ENCODE measurements around the gene TGM4. TPM values are rescaled to one million over a fixed set of nuclear protein-coding genes. Genes with fewer than 3 reads are reported as not detected.

Gene TGM4
- total and polyA plus RNA-seq, 2 experiments from 2014 or later = not detected

DNA sequence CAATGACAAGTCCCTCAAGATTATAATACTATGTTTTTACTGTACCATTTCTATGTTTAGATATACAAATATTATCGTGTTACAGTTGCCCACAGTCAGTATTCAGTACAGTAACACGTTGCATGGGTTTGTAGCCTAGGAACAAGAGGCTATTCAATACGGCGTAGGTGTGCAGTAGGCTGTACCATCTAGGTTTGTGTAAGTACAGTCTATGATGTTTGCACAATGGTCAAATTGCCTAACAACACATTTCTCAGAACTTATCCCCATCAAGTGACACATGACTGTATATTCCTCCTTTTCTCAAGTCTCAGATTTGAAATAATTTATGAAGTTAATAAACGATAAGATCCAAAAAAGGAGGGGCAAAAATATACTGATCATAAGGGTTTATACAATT, 79.9 kb downstream of the TGM4 start:
- Histone ChIP-seq H3K36me3 (ENCODE audit: insufficient read depth) (no peaks in the 10 kb centered on the region), H4K20me1 (replicated peaks; ENCODE audit: insufficient read depth) (peaks cover 26% of the 10 kb centered on the region), H3K27me3 (ENCODE audit: insufficient read depth) (no peaks in the 10 kb centered on the region), H3K4me3 (no peak overlapping the region), H3K4me1 (ENCODE audit: insufficient read depth) (peaks cover 18% of the 10 kb centered on the region), H3K4me2 (no peak overlapping the region), H3K79me2 (replicated peaks; ENCODE audit: insufficient read depth) (peaks cover 18% of the 10 kb centered on the region), H3F3A (replicated peaks; ENCODE audit: low read depth) (no peaks in the 10 kb centered on the region; the same call in 1 of the 2 replicates), H3K27ac (ENCODE audit: low read depth) (no peak overlapping the region), H3K9me2 (ENCODE audit: insufficient read depth) (no peaks in the 10 kb centered on the region), H2AFZ (no peak overlapping the region)
- TF ChIP-seq, protein P1, sequence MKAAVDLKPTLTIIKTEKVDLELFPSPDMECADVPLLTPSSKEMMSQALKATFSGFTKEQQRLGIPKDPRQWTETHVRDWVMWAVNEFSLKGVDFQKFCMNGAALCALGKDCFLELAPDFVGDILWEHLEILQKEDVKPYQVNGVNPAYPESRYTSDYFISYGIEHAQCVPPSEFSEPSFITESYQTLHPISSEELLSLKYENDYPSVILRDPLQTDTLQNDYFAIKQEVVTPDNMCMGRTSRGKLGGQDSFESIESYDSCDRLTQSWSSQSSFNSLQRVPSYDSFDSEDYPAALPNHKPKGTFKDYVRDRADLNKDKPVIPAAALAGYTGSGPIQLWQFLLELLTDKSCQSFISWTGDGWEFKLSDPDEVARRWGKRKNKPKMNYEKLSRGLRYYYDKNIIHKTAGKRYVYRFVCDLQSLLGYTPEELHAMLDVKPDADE (IDR thresholded peaks at IDR 0.05) = no peak
- TF ChIP-seq, protein P2, sequence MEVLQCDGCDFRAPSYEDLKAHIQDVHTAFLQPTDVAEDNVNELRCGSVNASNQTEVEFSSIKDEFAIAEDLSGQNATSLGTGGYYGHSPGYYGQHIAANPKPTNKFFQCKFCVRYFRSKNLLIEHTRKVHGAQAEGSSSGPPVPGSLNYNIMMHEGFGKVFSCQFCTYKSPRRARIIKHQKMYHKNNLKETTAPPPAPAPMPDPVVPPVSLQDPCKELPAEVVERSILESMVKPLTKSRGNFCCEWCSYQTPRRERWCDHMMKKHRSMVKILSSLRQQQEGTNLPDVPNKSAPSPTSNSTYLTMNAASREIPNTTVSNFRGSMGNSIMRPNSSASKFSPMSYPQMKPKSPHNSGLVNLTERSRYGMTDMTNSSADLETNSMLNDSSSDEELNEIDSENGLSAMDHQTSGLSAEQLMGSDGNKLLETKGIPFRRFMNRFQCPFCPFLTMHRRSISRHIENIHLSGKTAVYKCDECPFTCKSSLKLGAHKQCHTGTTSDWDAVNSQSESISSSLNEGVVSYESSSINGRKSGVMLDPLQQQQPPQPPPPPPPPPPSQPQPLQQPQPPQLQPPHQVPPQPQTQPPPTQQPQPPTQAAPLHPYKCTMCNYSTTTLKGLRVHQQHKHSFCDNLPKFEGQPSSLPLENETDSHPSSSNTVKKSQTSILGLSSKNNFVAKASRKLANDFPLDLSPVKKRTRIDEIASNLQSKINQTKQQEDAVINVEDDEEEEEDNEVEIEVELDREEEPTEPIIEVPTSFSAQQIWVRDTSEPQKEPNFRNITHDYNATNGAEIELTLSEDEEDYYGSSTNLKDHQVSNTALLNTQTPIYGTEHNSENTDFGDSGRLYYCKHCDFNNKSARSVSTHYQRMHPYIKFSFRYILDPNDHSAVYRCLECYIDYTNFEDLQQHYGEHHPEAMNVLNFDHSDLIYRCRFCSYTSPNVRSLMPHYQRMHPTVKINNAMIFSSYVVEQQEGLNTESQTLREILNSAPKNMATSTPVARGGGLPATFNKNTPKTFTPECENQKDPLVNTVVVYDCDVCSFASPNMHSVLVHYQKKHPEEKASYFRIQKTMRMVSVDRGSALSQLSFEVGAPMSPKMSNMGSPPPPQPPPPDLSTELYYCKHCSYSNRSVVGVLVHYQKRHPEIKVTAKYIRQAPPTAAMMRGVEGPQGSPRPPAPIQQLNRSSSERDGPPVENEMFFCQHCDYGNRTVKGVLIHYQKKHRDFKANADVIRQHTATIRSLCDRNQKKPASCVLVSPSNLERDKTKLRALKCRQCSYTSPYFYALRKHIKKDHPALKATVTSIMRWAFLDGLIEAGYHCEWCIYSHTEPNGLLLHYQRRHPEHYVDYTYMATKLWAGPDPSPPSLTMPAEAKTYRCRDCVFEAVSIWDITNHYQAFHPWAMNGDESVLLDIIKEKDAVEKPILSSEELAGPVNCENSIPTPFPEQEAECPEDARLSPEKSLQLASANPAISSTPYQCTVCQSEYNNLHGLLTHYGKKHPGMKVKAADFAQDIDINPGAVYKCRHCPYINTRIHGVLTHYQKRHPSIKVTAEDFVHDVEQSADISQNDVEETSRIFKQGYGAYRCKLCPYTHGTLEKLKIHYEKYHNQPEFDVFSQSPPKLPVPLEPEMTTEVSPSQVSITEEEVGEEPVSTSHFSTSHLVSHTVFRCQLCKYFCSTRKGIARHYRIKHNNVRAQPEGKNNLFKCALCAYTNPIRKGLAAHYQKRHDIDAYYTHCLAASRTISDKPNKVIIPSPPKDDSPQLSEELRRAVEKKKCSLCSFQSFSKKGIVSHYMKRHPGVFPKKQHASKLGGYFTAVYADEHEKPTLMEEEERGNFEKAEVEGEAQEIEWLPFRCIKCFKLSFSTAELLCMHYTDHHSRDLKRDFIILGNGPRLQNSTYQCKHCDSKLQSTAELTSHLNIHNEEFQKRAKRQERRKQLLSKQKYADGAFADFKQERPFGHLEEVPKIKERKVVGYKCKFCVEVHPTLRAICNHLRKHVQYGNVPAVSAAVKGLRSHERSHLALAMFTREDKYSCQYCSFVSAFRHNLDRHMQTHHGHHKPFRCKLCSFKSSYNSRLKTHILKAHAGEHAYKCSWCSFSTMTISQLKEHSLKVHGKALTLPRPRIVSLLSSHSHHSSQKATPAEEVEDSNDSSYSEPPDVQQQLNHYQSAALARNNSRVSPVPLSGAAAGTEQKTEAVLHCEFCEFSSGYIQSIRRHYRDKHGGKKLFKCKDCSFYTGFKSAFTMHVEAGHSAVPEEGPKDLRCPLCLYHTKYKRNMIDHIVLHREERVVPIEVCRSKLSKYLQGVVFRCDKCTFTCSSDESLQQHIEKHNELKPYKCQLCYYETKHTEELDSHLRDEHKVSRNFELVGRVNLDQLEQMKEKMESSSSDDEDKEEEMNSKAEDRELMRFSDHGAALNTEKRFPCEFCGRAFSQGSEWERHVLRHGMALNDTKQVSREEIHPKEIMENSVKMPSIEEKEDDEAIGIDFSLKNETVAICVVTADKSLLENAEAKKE (CRISPR knock-in tag; IDR thresholded peaks at IDR 0.05) = no peak
- TF ChIP-seq ZNF331 (CRISPR knock-in tag; IDR thresholded peaks at IDR 0.05; ENCODE audit: low read depth) (no peak), NANOG (IDR thresholded peaks at IDR 0.05; ENCODE audit: borderline replicate concordance) (no peak), POLR2AphosphoS5 (IDR thresholded peaks at IDR 0.05; ENCODE audit: low read depth) (no peak), JUNB (IDR thresholded peaks at IDR 0.05; ENCODE audit: unreplicated experiment) (no peak), CREB1 (CRISPR knock-in tag; IDR thresholded peaks at IDR 0.05; ENCODE audit: low read depth) (no peak), EZH2phosphoT487 (IDR thresholded peaks at IDR 0.05; ENCODE audit: unreplicated experiment) (no peak), ZNF114 (CRISPR knock-in tag; IDR thresholded peaks at IDR 0.05) (no peak), STAT1 (IDR thresholded peaks at IDR 0.05; ENCODE audit: unreplicated experiment) (no peak), EZH2 (IDR thresholded peaks at IDR 0.05; ENCODE audit: low read depth, unreplicated experiment) (no peak)
- TF ChIP-seq, protein P3, sequence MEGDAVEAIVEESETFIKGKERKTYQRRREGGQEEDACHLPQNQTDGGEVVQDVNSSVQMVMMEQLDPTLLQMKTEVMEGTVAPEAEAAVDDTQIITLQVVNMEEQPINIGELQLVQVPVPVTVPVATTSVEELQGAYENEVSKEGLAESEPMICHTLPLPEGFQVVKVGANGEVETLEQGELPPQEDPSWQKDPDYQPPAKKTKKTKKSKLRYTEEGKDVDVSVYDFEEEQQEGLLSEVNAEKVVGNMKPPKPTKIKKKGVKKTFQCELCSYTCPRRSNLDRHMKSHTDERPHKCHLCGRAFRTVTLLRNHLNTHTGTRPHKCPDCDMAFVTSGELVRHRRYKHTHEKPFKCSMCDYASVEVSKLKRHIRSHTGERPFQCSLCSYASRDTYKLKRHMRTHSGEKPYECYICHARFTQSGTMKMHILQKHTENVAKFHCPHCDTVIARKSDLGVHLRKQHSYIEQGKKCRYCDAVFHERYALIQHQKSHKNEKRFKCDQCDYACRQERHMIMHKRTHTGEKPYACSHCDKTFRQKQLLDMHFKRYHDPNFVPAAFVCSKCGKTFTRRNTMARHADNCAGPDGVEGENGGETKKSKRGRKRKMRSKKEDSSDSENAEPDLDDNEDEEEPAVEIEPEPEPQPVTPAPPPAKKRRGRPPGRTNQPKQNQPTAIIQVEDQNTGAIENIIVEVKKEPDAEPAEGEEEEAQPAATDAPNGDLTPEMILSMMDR (conservative IDR thresholded peaks at IDR 0.05; ENCODE audit: low read depth in 2 of 2) = no peak
- TF ChIP-seq, protein P4, sequence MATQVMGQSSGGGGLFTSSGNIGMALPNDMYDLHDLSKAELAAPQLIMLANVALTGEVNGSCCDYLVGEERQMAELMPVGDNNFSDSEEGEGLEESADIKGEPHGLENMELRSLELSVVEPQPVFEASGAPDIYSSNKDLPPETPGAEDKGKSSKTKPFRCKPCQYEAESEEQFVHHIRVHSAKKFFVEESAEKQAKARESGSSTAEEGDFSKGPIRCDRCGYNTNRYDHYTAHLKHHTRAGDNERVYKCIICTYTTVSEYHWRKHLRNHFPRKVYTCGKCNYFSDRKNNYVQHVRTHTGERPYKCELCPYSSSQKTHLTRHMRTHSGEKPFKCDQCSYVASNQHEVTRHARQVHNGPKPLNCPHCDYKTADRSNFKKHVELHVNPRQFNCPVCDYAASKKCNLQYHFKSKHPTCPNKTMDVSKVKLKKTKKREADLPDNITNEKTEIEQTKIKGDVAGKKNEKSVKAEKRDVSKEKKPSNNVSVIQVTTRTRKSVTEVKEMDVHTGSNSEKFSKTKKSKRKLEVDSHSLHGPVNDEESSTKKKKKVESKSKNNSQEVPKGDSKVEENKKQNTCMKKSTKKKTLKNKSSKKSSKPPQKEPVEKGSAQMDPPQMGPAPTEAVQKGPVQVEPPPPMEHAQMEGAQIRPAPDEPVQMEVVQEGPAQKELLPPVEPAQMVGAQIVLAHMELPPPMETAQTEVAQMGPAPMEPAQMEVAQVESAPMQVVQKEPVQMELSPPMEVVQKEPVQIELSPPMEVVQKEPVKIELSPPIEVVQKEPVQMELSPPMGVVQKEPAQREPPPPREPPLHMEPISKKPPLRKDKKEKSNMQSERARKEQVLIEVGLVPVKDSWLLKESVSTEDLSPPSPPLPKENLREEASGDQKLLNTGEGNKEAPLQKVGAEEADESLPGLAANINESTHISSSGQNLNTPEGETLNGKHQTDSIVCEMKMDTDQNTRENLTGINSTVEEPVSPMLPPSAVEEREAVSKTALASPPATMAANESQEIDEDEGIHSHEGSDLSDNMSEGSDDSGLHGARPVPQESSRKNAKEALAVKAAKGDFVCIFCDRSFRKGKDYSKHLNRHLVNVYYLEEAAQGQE (IDR thresholded peaks at IDR 0.05; ENCODE audit: unreplicated experiment) = no peak
- Mint-ChIP-seq H3K36me3 (ENCODE audit: low read depth) (no peaks in the 10 kb centered on the region; the same call in 2 of the 3 replicates), H3K27me3 (ENCODE audit: insufficient read depth, low read depth, poor library complexity) (peaks cover 2% of the 10 kb centered on the region), H3K27ac (no peak overlapping the region), H3K9me3 (no peaks in the 10 kb centered on the region), H3K4me1 (peaks cover 21% of the 10 kb centered on the region), H3K4me3 (no peak overlapping the region)
- ATAC-seq (no peak), DNase-seq (ENCODE audit: low spot score) (no peak)
